CMK (cell line): Measurements from ENCODE around the gene ASXL2.
A peak's percentile ranks its signal among the peaks of the same experiment; 100 is the strongest.
"Not testable (repeated sequence)": the region's sequence is repeated elsewhere in the genome, so short reads cannot be mapped to it uniquely, and the experiment has no call there.

ENCODE experiments used
- DNase-seq: peaks from one replicate; pipeline ENCODE4 v3.0.0-alpha.2; 2010; ENCODE audit warnings: low read depth

The ASXL2 gene

DNA sequence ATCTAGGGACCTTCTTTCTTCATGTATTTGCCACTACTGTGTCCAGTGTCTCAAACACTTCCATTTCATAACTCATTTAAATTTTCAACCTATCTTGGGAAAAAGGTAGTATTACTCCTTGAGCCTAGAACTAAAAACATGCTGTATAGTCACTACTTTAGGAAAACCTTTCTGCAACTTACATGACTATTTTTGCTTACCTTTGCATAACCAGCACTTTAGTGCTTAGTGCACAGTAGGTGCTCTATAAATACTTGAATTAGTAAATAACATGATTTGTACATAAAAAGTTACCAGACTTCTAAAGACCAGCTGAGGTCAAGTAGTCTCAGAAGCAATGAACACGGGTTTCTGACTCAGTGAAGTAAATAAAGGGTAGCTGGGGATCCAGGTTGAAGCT, 142.5 kb downstream of the ASXL2 start:
- DNase-seq = no peak

DNA sequence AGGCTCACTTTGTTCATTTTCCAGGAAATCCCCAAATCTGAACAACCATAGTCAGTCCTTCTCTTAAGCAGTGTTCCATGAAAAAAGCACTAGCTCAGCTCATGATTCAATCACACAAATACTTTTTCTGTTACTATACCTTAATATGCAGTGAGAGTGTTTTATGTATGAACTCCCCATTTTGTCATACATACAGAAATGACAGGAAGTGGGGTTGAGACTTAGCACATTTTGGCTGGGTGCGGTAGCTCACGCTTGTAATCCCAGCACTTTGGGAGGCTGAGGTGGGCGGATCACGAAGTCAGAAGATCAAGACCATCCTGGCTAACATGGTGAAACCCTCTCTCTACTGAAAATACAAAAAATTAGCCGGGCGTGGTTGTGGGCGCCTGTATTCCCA, 149.7 kb downstream of the ASXL2 start:
- no peak for DNase-seq

GRCh38 chr2:25726522-25726921, 151.8 kb downstream of the ASXL2 start:
- DNase-seq = no peak

GRCh38 chr2:25725877-25726276, 152.4 kb downstream of the ASXL2 start:
- no peak for DNase-seq

DNA sequence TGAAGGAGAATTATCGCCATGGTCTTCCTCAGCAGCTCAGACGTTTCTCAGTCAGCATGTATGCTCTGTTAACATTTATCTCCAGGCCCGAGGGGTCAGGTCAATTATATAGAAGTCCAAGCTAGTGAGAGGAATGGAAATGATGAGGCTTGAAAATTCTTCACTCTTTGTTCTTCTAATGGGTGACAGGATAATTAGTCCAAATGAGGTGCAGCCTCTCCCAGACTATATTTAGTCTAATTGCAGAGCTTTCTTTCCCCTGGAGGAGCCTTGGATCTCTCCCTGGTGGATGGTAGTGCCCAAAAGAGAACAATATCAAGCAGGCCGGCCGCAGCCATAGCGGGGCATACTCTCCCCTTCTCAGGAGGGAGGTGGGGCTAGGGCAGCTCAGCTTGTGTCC, 153.5 kb downstream of the ASXL2 start:
- DNase-seq = no peak

- DNase-seq = no peak
These were observed 156.1 kb downstream of the ASXL2 start for GRCh38 chr2:25722224-25722623.

GRCh38 chr2:25720575-25720974, 157.7 kb downstream of the ASXL2 start:
- DNase-seq = no peak

DNA sequence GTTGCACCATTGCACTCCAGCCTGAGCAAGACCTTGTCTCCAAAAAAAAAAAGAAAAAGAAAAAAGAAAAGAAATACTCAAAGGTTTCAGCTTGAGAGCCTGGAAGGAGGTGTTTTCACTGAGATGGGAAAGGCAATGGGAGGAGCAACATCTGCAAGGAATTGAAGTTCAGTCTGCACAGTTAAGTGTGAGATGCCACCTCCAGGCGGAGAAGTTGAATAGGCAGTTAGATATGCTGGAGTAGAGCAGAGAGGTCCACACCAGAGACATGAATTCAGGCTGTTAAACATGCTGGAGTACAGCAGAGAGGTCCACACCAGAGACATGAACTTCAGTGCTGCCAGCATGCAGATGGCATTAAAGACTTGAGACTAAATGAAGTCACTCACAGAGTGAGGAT, 163.5 kb downstream of the ASXL2 start:
- no peak for DNase-seq

GRCh38 chr2:25712455-25712854, 165.8 kb downstream of the ASXL2 start:
- no peak for DNase-seq

DNA sequence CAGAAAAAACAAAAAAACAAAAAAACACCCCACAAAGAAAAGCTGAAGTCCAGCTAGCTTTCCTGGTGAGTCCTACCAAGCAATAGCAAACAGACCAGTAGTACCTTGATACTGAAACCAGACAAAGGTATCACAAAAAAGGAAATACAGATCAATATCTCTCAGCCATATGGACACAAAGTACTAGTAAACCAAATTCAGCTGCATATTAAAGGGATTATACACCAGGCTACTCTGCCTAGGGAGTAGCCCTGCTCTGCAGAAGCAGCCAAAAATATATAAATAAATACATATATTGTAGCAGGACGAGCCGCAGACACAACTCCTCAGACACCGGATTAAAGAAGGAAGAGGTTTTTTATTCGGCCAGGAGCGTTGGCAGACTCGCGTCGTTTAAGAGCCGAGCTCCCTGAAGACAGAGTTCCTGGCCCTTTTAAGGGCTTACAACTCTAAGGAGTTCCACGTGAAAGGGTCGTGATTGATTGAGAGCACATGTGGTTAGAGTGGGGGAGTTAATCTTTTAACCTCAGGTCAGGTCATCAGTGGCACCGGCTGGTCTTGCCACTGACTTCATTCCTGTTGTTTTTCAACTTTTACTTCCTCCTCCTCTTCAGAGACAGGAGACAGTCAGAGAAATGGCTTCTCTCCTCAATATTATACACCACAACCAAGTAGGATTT, 166.5 kb downstream of the ASXL2 start:
- DNase-seq = peak; percentile 66

- DNase-seq = no peak
These were observed 167.5 kb downstream of the ASXL2 start for GRCh38 chr2:25710750-25711149.

DNA sequence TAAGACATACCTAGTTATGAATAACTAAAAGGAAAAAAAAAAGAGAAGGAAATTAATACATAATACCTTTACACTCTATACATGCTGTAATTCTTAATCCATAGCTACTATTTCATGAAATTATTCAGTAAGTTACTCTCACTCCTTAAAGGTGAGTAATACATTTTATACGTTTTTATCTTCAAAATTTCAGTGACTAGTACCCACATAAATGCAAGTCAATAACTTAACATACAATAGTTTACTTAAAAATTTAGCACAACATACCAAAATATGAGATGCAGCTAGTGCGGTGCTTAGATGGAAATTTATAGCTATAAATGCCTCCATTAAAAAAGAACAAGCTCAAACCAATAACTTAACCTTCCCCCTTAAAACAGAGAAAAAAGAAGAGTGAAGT, 168.9 kb downstream of the ASXL2 start:
- DNase-seq = no peak

GRCh38 chr2:25707927-25708590, 170.2 kb downstream of the ASXL2 start:
- no peak for DNase-seq

DNA sequence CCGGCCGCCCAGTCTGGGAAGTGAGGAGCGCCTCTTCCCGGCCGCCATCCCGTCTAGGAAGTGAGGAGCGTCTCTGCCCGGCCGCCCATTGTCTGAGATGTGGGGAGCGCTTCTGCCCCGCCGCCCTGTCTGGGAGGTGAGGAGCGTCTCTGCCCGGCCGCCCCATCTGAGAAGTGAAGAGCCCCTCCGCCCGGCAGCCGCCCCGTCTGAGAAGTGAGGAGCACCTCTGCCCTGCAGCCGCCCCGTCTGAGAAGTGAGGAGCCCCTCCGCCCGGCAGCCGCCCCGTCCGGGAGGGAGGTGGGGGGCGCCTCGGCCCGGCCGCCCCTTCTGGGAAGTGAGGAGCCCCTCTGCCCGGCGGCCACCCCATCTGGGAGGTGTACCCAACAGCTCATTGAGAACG, 172.7 kb downstream of the ASXL2 start:
- DNase-seq = not testable (repeated sequence)

GRCh38 chr2:25701801-25702200, 176.5 kb downstream of the ASXL2 start:
- DNase-seq = no peak

DNA sequence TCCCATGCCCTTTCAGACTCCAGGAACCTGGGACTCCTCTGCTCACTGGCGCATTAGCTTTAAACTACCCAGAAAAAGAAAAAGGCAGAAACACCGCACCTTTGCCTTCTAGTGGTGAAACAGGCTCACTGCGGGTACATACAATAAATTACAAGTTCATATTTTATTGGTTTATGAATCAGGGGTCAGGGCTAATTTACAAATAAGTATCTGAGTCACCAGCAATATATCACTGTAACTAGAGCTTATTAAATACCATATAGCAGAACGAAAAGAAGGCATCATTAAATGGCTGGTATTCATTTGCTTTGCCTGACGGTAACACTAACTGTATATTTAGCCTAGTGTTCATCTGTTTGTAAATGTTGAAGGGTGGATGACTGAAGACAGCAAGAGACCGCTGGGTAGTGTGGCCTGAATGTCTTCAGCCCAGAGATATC, 178.0 kb downstream of the ASXL2 start:
- DNase-seq = no peak

- no peak for DNase-seq
These were observed 179.1 kb downstream of the ASXL2 start for GRCh38 chr2:25699216-25699615.

- DNase-seq = no peak
These were observed 179.5 kb downstream of the ASXL2 start for GRCh38 chr2:25698752-25699151.

GRCh38 chr2:25697559-25698341, 180.5 kb downstream of the ASXL2 start:
- no peak for DNase-seq

- DNase-seq = no peak
These were observed 185.4 kb downstream of the ASXL2 start for GRCh38 chr2:25692737-25693445.

DNA sequence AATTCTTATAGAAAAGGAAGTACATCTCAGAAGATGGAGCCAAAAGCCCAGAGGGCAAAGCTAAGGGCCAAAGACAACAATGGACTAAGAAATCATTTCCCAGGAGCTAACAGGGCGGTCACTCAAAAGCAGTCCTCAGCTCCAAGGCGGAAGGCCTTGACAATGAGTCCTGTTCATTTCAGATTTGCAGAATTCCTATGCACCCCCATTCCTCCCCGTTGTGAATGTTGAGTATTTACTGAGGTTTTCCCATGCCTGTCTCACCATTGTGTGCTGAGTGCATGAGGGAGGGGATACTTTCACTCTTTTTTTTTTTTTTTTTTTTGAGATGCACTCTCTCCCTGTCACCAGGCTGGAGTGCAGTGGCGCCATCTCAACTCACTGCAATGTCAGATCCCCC, 186.1 kb downstream of the ASXL2 start:
- DNase-seq = no peak

- no peak for DNase-seq
These were observed 188.2 kb downstream of the ASXL2 start for GRCh38 chr2:25690058-25690457.

- DNase-seq = no peak
These were observed 190.1 kb downstream of the ASXL2 start for GRCh38 chr2:25688236-25688635.
